ENCODE data around the gene EHBP1. TPM values are rescaled to one million over a fixed set of nuclear protein-coding genes. Genes with fewer than 3 reads are reported as not detected.
"Not testable (repeated sequence)": the region's sequence is repeated elsewhere in the genome, so short reads cannot be mapped to it uniquely, and the experiment has no call there.

EHBP1 gene
- total RNA-seq, 2 donors from 2014 or later = 34.6 to 49.8 TPM

DNA sequence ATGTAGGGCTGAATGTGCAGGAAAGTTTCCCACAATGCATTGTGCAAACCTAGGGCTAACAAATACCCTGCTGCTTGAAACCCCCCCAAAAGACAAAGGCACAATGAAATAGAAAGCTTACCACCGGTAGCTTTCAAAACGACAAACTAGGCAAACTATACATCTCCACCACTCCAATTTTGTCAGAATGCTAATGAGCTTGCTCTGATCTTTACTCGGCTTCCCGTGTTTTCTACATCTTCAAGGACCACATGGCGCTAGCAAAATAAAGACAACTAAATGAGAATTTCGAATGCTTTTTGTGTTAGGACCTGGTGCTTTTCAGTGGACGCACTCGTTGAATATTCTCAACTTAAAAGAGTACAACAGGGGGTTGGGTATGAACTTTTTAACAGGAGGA lies 307.9 kb downstream of the EHBP1 start:
- no peaks in the 10 kb centered on the region for H3K4me1 ChIP-seq (ENCODE audit: control insufficient read depth, insufficient read depth, low read length)
- no peaks in the 10 kb centered on the region for H3K9me3 Mint-ChIP-seq
- H3K4me3 Mint-ChIP-seq = no peak overlapping the region
- no peak overlapping the region for H3K27ac Mint-ChIP-seq
- H3K9ac ChIP-seq (ENCODE audit: extremely low read depth, low read length, poor library complexity, severe bottlenecking) = no peak overlapping the region
- TF ChIP-seq, protein P1, sequence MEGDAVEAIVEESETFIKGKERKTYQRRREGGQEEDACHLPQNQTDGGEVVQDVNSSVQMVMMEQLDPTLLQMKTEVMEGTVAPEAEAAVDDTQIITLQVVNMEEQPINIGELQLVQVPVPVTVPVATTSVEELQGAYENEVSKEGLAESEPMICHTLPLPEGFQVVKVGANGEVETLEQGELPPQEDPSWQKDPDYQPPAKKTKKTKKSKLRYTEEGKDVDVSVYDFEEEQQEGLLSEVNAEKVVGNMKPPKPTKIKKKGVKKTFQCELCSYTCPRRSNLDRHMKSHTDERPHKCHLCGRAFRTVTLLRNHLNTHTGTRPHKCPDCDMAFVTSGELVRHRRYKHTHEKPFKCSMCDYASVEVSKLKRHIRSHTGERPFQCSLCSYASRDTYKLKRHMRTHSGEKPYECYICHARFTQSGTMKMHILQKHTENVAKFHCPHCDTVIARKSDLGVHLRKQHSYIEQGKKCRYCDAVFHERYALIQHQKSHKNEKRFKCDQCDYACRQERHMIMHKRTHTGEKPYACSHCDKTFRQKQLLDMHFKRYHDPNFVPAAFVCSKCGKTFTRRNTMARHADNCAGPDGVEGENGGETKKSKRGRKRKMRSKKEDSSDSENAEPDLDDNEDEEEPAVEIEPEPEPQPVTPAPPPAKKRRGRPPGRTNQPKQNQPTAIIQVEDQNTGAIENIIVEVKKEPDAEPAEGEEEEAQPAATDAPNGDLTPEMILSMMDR (conservative IDR thresholded peaks at IDR 0.05) = no peak
- no peaks in the 10 kb centered on the region for H3K9me3 ChIP-seq (ENCODE audit: control insufficient read depth, low read length)
- peaks cover 4% of the 10 kb centered on the region for H3K36me3 ChIP-seq (ENCODE audit: control insufficient read depth, insufficient read depth, low read length)
- DNase-seq = no peak
- no peak overlapping the region for H3K27ac ChIP-seq (ENCODE audit: low read depth, low read length)
- peaks cover 16% of the 10 kb centered on the region for H3K4me1 Mint-ChIP-seq
- no peak overlapping the region for H3K4me3 ChIP-seq (ENCODE audit: low read length)
- peaks cover 4% of the 10 kb centered on the region for H3K36me3 Mint-ChIP-seq (ENCODE audit: low read depth)
- no peaks in the 10 kb centered on the region for H3K27me3 ChIP-seq (ENCODE audit: control insufficient read depth, insufficient read depth, low read length, poor library complexity, severe bottlenecking)
- WGBS, 2 experiments (ENCODE audit: insufficient coverage in 1 of 2, insufficient read length in 1 of 2) = 74 to 76% methylated on average over 3 to 8 of the region's 8 CpGs
- no peaks in the 10 kb centered on the region for H3K27me3 Mint-ChIP-seq (ENCODE audit: insufficient read depth)

DNA sequence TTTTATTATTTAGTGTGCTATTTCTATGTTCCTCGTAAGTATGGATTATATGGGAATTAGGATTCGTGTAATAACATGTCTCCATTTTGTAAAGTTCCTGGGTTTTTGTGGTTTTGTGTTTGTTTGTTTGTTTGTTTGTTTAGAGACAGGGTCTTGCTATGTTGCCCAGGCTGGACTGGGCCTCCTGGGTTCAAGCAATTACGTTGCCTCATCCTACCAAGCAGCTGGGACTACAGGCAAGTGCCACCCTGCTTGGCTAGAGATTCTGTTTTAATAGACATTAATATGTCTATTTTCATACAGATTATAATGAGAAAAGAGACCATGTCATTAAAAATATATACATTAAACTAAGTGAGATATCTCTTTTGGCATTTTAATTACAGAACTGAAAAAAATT lies 309.9 kb downstream of the EHBP1 start:
- H3K27ac ChIP-seq (ENCODE audit: low read depth, low read length) = no peak overlapping the region
- 89% methylated on average over 3 of the region's 3 CpGs; no CpG with 5 or more reads in 1 of the 2 experiments for whole genome bisulfite sequencing, 2 experiments (ENCODE audit: insufficient coverage in 1 of 2, insufficient read length in 1 of 2)
- no peak overlapping the region for H3K4me3 ChIP-seq (ENCODE audit: low read length)
- no peaks in the 10 kb centered on the region for H3K9me3 ChIP-seq (ENCODE audit: control insufficient read depth, low read length)
- no peak overlapping the region for H3K9ac ChIP-seq (ENCODE audit: extremely low read depth, low read length, poor library complexity, severe bottlenecking)
- H3K27me3 ChIP-seq (ENCODE audit: control insufficient read depth, insufficient read depth, low read length, poor library complexity, severe bottlenecking) = no peaks in the 10 kb centered on the region
- Mint-ChIP-seq H3K27me3 (ENCODE audit: insufficient read depth) (no peaks in the 10 kb centered on the region), H3K9me3 (no peaks in the 10 kb centered on the region), H3K4me1 (peaks cover 9% of the 10 kb centered on the region), H3K36me3 (ENCODE audit: low read depth) (peaks cover 4% of the 10 kb centered on the region), H3K27ac (no peak overlapping the region), H3K4me3 (no peak overlapping the region)
- H3K4me1 ChIP-seq (ENCODE audit: control insufficient read depth, insufficient read depth, low read length) = no peaks in the 10 kb centered on the region
- no peak for DNase-seq
- TF ChIP-seq, protein P1 (conservative IDR thresholded peaks at IDR 0.05) = no peak
- H3K36me3 ChIP-seq (ENCODE audit: control insufficient read depth, insufficient read depth, low read length) = peaks cover 4% of the 10 kb centered on the region

DNA sequence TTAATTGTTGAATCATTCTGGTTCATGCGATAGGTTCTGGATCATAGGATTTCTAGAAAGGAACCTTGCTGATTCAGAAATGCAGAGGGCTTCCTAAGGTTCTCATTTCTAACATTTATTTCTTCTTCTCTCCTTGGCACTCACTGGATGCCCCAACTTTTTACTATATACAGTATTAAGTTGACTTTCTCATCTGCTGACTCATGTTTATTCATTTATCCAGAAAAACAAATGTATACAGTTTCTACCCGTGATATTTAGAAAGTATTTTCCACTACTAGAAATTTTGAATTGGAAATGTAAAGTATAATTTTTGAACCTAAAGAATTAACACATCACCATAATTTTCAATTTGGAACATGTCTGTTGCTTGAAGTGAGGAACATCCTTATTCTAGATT lies 312.9 kb downstream of the EHBP1 start:
- H3K9me3 ChIP-seq (ENCODE audit: control insufficient read depth, low read length) = no peaks in the 10 kb centered on the region
- no peak overlapping the region for H3K27ac ChIP-seq (ENCODE audit: low read depth, low read length)
- Mint-ChIP-seq H3K36me3 (ENCODE audit: low read depth) (peaks cover 4% of the 10 kb centered on the region), H3K27ac (no peak overlapping the region), H3K9me3 (no peaks in the 10 kb centered on the region), H3K27me3 (ENCODE audit: insufficient read depth) (no peaks in the 10 kb centered on the region), H3K4me1 (peaks cover 3% of the 10 kb centered on the region), H3K4me3 (no peak overlapping the region)
- H3K9ac ChIP-seq (ENCODE audit: extremely low read depth, low read length, poor library complexity, severe bottlenecking) = no peak overlapping the region
- no peaks in the 10 kb centered on the region for H3K27me3 ChIP-seq (ENCODE audit: control insufficient read depth, insufficient read depth, low read length, poor library complexity, severe bottlenecking)
- no peak for DNase-seq
- no peaks in the 10 kb centered on the region for H3K36me3 ChIP-seq (ENCODE audit: control insufficient read depth, insufficient read depth, low read length)
- 90 to 100% methylated on average over 1 of the region's 2 CpGs for WGBS, 2 experiments (ENCODE audit: insufficient coverage in 1 of 2, insufficient read length in 1 of 2)
- H3K4me1 ChIP-seq (ENCODE audit: control insufficient read depth, insufficient read depth, low read length) = no peaks in the 10 kb centered on the region
- H3K4me3 ChIP-seq (ENCODE audit: low read length) = no peak overlapping the region
- TF ChIP-seq, protein P1 (conservative IDR thresholded peaks at IDR 0.05) = no peak

DNA sequence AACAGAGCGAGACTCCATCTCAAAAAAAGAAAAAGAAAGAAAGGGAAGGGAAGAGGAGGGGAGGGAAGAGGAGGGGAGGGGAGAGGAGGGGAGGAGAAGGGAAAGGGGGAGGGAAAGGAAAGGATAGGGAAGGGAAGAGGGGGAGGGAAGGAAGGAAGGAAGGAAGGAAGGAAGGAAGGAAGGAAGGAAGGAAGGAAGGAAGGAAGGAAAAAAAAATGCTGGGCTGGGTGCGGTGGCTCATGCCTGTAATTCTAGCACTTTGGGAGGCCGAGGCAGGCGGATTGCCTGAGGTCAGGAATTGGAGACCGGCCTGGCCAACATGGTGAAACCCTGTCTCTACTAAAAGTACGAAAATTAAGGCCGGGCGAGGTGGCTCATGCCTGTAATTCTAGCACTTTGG lies 314.2 kb downstream of the EHBP1 start:
- H3K27ac Mint-ChIP-seq; H3K9me3 ChIP-seq (ENCODE audit: control insufficient read depth, low read length); H3K9me3 Mint-ChIP-seq; H3K4me3 ChIP-seq (ENCODE audit: low read length); H3K27ac ChIP-seq (ENCODE audit: low read depth, low read length); H3K36me3 Mint-ChIP-seq (ENCODE audit: low read depth); H3K4me1 ChIP-seq (ENCODE audit: control insufficient read depth, insufficient read depth, low read length); DNase-seq; H3K9ac ChIP-seq (ENCODE audit: extremely low read depth, low read length, poor library complexity, severe bottlenecking); H3K27me3 ChIP-seq (ENCODE audit: control insufficient read depth, insufficient read depth, low read length, poor library complexity, severe bottlenecking); H3K4me1 Mint-ChIP-seq; H3K36me3 ChIP-seq (ENCODE audit: control insufficient read depth, insufficient read depth, low read length); H3K4me3 Mint-ChIP-seq; H3K27me3 Mint-ChIP-seq (ENCODE audit: insufficient read depth): not testable (repeated sequence)
- WGBS, 2 experiments (ENCODE audit: insufficient coverage in 1 of 2, insufficient read length in 1 of 2) = 94 to 98% methylated on average over 7 to 8 of the region's 8 CpGs

Data from endodermal cell (in vitro differentiated cells).